Lower leg skin (tissue), 3 donors: ENCODE results near the gene BIRC7.

Source experiments
- CTCF ChIP-seq, 3 donors: fragments of 450-650 bp; IDR thresholded peaks; one replicate each; pipeline ENCODE4 v1.5.1; 2016; ENCODE audit warnings: antibody characterized with exemption in 3 of 3, mild to moderate bottlenecking in 3 of 3, moderate library complexity in 2 of 3
- POLR2A ChIP-seq, 2 donors: fragments of 450-650 bp; IDR thresholded peaks; one replicate each; pipeline ENCODE4 v1.6.1; 2016 to 2017; ENCODE audit warnings: antibody characterized with exemption in 2 of 2, mild to moderate bottlenecking in 1 of 2, moderate library complexity in 1 of 2

GRCh38 chr20:63219866-63220521 lies 15.7 kb upstream of the BIRC7 start:
- TF ChIP-seq POLR2A (IDR thresholded peaks at IDR 0.05) (no peak), CTCF (IDR thresholded peaks at IDR 0.05) (no peak)
